ENCODE results near the gene GAPDHS. TPM values are rescaled to one million over a fixed set of nuclear protein-coding genes. Genes with fewer than 3 reads are reported as not detected.

Gene GAPDHS
- total and polyA plus RNA-seq, 2 of the 4 experiments (the other 2 are of a cell fraction), result not detected

- dilution Hi-C loops (cut with HindIII; ENCODE audit: low sequenced_read_pairs, unreplicated experiment), result no loop called here
- no peaks in the 10 kb centered on the region for H3K79me1 ChIP-seq (ENCODE audit: low read depth in 1 of 2, low read length in 2 of 2)
- ChIA-PET POLR2A (ENCODE audit: unreplicated experiment) (no interaction called here), CTCF (no interaction called here)
- no peak overlapping the region for H2BK5ac ChIP-seq (ENCODE audit: low read depth, low read length, poor library complexity, severe bottlenecking)
- H4K20me1 ChIP-seq (ENCODE audit: insufficient read depth, low read length), result no peaks in the 10 kb centered on the region
- no peak overlapping the region for H4K8ac ChIP-seq (ENCODE audit: low read depth in 2 of 2, low read length in 2 of 2)
- H3K4ac ChIP-seq (ENCODE audit: low read depth, low read length), result no peak overlapping the region
- H3K4me1 ChIP-seq (ENCODE audit: control insufficient read depth, insufficient read depth, low read length), result no peaks in the 10 kb centered on the region
- H3K14ac ChIP-seq (replicated peaks; ENCODE audit: low read depth, low read length), result no peak overlapping the region
- H2BK20ac ChIP-seq (ENCODE audit: low read depth, low read length), result no peak overlapping the region
- H2AFZ ChIP-seq (replicated peaks; ENCODE audit: low read length, poor library complexity), result no peak overlapping the region
- no peak overlapping the region for H2BK120ac ChIP-seq (ENCODE audit: low read depth, low read length)
- no peak overlapping the region for H3K18ac ChIP-seq (ENCODE audit: low read depth, low read length)
- peaks cover 37% of the 10 kb centered on the region for H3K27me3 ChIP-seq (ENCODE audit: control insufficient read depth, insufficient read depth, low read length)
- no peak overlapping the region for H3K56ac ChIP-seq (ENCODE audit: extremely low read depth, insufficient read depth, low read length)
- in situ Hi-C loops (cut with MboI; ENCODE audit: low sequenced_read_pairs), result no loop called here
- no peaks in the 10 kb centered on the region for H3K36me3 ChIP-seq (ENCODE audit: control insufficient read depth, insufficient read depth, low read length)
- BruUV-seq (replicated peaks), result no TSS peak
- H3K27ac ChIP-seq (ENCODE audit: insufficient read depth, low read length), result no peak overlapping the region
- no peak overlapping the region for H3K4me2 ChIP-seq (ENCODE audit: low read depth, low read length)
- H2AK9ac ChIP-seq (replicated peaks; ENCODE audit: low read depth, low read length, poor library complexity), result no peak overlapping the region
- H3K9ac ChIP-seq (ENCODE audit: low read depth, low read length), result no peak overlapping the region
- WGBS, 2 experiments (ENCODE audit: extremely low coverage in 2 of 2, insufficient read length in 1 of 2), result no CpG with 5 or more reads among the region's 9 CpGs
- no peak overlapping the region for H4K91ac ChIP-seq (ENCODE audit: insufficient read depth, low read depth, low read length)
- H3K4me3 ChIP-seq (ENCODE audit: insufficient read depth, low read depth, low read length), result no peak overlapping the region
- intact Hi-C loops (cut with micrococcal nuclease), result no loop called here
- TF ChIP-seq POLR2A (IDR thresholded peaks at IDR 0.05; ENCODE audit: low read depth, low read length) (no peak), SMC3 (IDR thresholded peaks at IDR 0.05; ENCODE audit: low read depth, low read length) (no peak), MAFK (IDR thresholded peaks at IDR 0.05; ENCODE audit: low read depth, low read length) (no peak), CTCF (conservative IDR thresholded peaks at IDR 0.05; ENCODE audit: low read depth, low read length) (no peak), RFX5 (IDR thresholded peaks at IDR 0.05; ENCODE audit: low read depth, low read length) (no peak), BHLHE40 (IDR thresholded peaks at IDR 0.05; ENCODE audit: low read depth, low read length) (no peak), CHD1 (IDR thresholded peaks at IDR 0.05; ENCODE audit: low read depth, low read length) (no peak), RAD21 (IDR thresholded peaks at IDR 0.05; ENCODE audit: low read length) (no peak), USF2 (IDR thresholded peaks at IDR 0.05; ENCODE audit: low read depth, low read length) (no peak), MAZ (IDR thresholded peaks at IDR 0.05; ENCODE audit: borderline replicate concordance, low read depth, low read length) (no peak), MXI1 (IDR thresholded peaks at IDR 0.05; ENCODE audit: borderline replicate concordance, low read depth, low read length) (no peak), NFE2L2 (IDR thresholded peaks at IDR 0.05; ENCODE audit: low read depth, low read length) (no peak), RCOR1 (IDR thresholded peaks at IDR 0.05; ENCODE audit: insufficient replicate concordance, low read length) (no peak), ELK1 (IDR thresholded peaks at IDR 0.05; ENCODE audit: borderline replicate concordance, low read depth, low read length) (no peak), CEBPB (IDR thresholded peaks at IDR 0.05; ENCODE audit: low read depth, low read length) (no peak), FOS (IDR thresholded peaks at IDR 0.05; ENCODE audit: low read depth, low read length) (no peak)
- no peak overlapping the region for H2BK15ac ChIP-seq (ENCODE audit: low read depth, low read length)
- no peak overlapping the region for H2AK5ac ChIP-seq (ENCODE audit: low read depth, low read length)
- H3K9me1 ChIP-seq (ENCODE audit: insufficient read depth, low read length), result no peaks in the 10 kb centered on the region
- no peak overlapping the region for H4K5ac ChIP-seq (ENCODE audit: low read depth, low read length)
- H3K23ac ChIP-seq (ENCODE audit: low read depth, low read length), result no peak overlapping the region
- no peak for DNase-seq
- no peak for ATAC-seq (ENCODE audit: low read depth)
- H3K9me3 ChIP-seq (ENCODE audit: control insufficient read depth, insufficient read depth, low read length), result no peaks in the 10 kb centered on the region
These were observed 39.3 kb upstream of the GAPDHS start for GRCh38 chr19:35493971-35494370.
